GM19463 (cell line): ENCODE results near the gene HS2ST1.

Experiments
- ATAC-seq: cut with Tn5 transposase; IDR thresholded peaks from one replicate; pipeline ENCODE4 v1.9.1; 2021; ENCODE audit warnings: mild to moderate bottlenecking, moderate library complexity; ENCODE audit not compliant: unreplicated experiment

HS2ST1 gene

GRCh38 chr1:87155170-87155569 is 240.7 kb downstream of the HS2ST1 start:
- ATAC-seq: no peak

GRCh38 chr1:87155648-87156047 is 241.2 kb downstream of the HS2ST1 start:
- no peak for ATAC-seq

GRCh38 chr1:87156124-87156523 is 241.7 kb downstream of the HS2ST1 start:
- no peak for ATAC-seq

- ATAC-seq: no peak
These were observed 245.0 kb downstream of the HS2ST1 start for GRCh38 chr1:87159378-87159915.
